Fibroblast of mammary gland (primary cell): ENCODE data around the gene SMAP1.

Experiments
- DNase-seq: peaks from one replicate; pipeline ENCODE4 v3.0.0-alpha.2; 2010; ENCODE audit warnings: low read depth
- H3K4me3 ChIP-seq: 2 replicates; pipeline ENCODE4 v1.5.1; 2011; ENCODE audit warnings: low read depth, mild to moderate bottlenecking, low read length, moderate library complexity; ENCODE audit not compliant: control insufficient read depth
- TF ChIP-seq, protein P1 (sequence below): conservative IDR thresholded peaks from 2 replicates; pipeline ENCODE4 v1.5.1; 2011; ENCODE audit warnings: low read depth, low read length, inconsistent platforms; ENCODE audit not compliant: control insufficient read depth, insufficient read depth

Gene SMAP1

DNA sequence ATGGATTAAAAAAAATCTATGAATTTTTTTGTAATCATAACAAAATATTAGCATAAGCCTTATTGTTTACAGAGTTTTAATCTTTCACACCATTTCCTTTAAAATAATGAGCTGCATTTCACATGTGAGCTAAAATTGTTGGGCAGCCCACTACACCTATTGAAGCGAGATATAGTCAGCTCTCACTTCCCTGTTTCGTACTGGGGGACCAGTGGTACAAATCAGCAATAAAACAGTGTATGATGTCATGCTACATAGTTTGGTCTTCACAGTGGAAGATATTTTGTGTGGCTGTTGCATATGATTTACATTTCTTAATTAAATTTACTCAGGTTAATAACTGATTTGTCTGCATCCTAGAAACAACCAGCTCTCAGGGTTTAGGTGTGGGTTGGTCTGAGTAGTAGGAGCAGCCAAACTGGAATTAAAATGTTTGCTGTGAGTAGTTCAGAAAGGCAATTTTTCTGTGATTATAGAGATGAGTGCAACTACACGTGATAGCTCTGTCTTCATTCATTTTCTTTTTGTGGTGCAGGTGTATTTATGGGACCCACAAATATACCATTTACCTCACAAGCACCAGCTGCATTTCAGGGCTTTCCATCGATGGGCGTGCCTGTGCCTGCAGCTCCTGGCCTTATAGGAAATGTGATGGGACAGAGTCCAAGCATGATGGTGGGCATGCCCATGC, 189.8 kb downstream of the SMAP1 start:
- TF ChIP-seq, protein P1, sequence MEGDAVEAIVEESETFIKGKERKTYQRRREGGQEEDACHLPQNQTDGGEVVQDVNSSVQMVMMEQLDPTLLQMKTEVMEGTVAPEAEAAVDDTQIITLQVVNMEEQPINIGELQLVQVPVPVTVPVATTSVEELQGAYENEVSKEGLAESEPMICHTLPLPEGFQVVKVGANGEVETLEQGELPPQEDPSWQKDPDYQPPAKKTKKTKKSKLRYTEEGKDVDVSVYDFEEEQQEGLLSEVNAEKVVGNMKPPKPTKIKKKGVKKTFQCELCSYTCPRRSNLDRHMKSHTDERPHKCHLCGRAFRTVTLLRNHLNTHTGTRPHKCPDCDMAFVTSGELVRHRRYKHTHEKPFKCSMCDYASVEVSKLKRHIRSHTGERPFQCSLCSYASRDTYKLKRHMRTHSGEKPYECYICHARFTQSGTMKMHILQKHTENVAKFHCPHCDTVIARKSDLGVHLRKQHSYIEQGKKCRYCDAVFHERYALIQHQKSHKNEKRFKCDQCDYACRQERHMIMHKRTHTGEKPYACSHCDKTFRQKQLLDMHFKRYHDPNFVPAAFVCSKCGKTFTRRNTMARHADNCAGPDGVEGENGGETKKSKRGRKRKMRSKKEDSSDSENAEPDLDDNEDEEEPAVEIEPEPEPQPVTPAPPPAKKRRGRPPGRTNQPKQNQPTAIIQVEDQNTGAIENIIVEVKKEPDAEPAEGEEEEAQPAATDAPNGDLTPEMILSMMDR, result no peak

DNA sequence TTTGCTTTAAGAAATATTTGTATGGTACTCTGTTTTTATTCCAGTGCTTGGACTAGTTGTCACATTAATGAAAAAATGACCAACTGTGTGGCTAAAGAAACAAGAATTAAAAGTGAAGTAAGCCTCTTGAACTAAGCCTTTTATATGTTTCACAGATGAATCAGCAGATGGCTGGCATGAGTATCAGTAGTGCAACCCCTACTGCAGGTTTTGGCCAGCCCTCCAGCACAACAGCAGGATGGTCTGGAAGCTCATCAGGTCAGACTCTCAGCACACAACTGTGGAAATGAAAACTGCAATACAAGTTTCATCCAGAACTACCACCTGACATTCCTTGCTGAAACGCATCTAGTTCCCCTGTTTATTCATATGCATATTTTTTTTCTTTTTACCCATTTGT, 192.4 kb downstream of the SMAP1 start:
- TF ChIP-seq, protein P1, result no peak
- peak; percentile 25 for DNase-seq

More for the DNA sequence above, 189.8 kb downstream of the SMAP1 start:
- no peak for DNase-seq
- no peak overlapping the region for H3K4me3 ChIP-seq

DNA sequence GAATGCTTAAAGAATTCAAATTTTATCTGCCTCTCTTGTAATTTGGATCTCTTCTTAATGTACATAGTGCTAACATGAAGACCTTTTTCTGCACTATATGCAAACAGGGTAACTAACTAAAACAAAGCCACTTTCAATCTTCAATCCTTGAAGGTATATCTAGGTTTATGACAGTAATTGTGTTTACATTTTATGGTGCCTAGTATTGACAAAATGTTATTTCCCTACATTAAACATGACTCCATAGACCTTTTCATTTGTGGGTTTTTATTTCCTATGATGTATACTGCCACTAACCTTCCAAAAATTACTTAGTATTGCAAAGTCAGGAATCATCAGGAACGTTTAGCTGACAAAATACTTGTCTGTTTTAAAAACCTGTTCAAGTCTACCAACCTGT, 193.2 kb downstream of the SMAP1 start:
- H3K4me3 ChIP-seq, result no peak overlapping the region
- TF ChIP-seq, protein P1, result no peak
- DNase-seq, result no peak

More for the DNA sequence above, 192.4 kb downstream of the SMAP1 start:
- H3K4me3 ChIP-seq, result no peak overlapping the region

DNA sequence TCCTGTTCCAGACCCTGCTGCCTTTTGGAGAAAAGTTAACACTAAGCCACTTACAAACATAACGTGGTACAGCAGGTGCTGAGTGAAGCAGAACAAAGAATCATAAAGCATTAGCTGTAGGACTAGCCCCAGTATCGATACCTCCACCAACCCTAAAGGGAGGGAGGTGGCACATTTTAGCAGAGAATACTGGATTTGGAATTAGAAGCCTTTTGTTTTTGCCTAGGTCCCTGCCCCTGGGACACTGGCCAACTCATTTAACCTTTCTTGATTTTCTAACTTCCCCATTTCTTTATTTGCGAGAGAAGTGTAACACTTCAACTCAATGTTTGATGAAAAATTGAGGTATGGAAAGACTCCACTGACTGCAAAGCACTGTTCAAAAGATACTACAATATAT, 195.7 kb downstream of the SMAP1 start:
- DNase-seq, result no peak
- TF ChIP-seq, protein P1, result no peak

DNA sequence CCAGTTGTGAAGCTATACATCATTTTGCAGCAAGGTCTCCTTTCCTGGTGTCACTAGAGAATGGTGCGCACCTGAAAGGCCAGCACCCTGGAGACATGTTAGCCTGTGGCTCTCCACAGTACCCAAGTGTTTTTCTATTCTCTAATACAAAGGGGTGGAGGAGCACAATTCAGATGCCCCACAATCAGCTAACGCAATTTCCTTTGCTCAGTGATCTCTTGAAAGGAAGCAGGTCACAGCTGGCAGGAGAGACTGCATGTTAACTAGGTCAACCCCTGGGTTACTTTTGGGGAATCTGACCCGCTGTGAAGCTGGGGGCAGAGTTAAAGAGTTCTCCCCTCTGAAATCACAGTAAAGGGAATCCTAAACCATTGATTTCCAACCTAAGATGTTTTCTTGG, 196.7 kb downstream of the SMAP1 start:
- TF ChIP-seq, protein P1, result no peak
- no peak for DNase-seq
- H3K4me3 ChIP-seq, result no peak overlapping the region

More for the DNA sequence above, 195.7 kb downstream of the SMAP1 start:
- no peak overlapping the region for H3K4me3 ChIP-seq

DNA sequence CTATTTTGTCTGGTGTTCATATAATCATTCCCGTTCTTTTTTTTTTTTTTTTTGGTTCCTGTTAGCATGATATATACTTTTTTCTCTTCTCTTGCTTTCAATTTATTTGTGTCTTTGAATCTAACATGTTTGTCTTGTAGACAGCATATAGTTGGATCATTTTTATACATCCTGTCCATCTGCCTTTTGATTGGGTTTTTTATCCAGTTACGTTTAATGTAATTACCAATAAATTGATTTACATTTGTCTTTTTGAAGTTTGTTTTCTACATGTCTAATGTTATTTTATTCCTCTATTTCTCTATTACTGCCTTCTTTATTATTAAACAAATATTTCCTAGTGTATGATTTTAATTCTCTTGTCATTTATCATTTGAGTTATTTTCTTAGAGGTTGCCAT, 204.8 kb downstream of the SMAP1 start:
- DNase-seq, result no peak
- H3K4me3 ChIP-seq, result no peak overlapping the region
- TF ChIP-seq, protein P1, result no peak

DNA sequence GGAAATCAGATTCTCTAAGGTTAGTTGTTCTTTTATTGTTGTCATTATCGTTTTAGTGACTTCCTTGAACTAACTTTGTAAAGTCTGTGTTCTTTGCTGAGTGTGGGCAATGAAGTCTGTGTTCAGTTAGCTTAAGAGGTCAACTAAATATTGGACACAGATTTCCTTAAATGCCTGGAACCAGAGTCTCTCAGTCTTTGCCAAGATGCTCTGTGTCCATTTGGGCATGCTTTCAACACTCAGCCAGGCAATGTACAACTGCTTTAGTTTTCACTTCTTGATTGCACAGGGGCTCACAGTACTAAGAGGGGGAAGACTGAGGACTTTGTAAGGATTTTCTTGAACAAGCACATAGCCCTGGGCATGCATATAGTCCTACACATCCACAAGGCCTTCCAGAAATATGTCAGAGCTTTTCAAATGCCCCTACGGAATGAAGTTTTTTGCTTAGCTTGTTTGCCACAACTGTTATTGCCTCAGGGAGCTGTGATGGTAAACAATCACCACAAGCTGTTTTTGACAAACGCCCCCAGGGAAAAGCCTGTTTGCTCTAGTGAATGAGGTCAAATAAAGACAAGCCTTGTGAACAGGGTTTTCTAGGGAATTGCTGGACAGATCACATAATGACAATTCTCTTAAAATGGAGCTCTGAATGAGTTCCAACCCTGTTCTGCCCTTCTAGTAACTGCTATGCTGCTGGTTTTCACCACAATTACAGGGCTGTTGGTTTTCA, 206.7 kb downstream of the SMAP1 start:
- TF ChIP-seq, protein P1, result no peak
- DNase-seq, result no peak
- H3K4me3 ChIP-seq, result no peak overlapping the region
